T-helper 2 cell (primary cell): ENCODE results near the gene ESR1.
"Not testable (repeated sequence)": the region's sequence is repeated elsewhere in the genome, so short reads cannot be mapped to it uniquely, and the experiment has no call there.

Source experiments
- DNase-seq, 5 experiments: peaks; one replicate each; pipeline versions ENCODE4 v3.0.0 to v3.0.0-alpha.2; 2012 to 2022

Gene ESR1

DNA sequence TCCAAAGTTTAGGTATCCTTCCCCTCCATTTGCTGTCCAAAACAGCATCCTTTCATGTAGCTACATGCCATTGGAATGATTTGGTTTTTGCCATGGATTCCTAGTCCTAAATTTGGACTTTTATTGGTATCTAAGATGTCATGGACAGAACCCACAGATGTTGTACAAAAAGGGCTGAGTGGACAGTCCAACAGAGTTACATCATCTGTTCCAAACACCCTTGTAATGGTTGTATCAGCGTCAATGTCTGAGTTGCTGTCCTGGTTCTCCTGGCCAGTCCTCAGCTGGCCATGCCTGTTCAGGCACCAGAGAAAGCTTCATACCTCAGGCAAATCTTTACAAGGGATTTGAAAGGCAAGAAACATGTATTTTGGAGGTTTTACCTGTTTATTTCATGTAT, 191.3 kb downstream of the ESR1 start:
- DNase-seq, result no peak

DNA sequence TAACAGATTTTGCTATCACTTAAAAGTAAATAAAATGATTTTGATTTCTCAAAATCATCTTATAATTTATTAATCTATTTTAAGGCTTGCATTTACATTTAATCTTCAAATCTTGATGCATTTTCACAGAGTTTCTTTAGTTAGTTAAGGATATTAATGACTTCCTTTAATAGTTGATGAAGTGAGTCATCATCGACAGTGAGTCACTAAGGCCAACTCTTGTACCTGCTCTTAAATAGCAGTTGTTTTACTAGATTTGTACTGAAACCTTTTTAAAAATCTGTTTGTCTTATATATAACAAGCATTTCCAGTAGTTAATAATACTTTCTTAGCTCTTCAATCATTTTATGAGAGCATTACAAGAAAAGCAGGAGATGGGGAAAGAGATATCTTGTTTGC, 191.7 kb downstream of the ESR1 start:
- no peak for DNase-seq

DNA sequence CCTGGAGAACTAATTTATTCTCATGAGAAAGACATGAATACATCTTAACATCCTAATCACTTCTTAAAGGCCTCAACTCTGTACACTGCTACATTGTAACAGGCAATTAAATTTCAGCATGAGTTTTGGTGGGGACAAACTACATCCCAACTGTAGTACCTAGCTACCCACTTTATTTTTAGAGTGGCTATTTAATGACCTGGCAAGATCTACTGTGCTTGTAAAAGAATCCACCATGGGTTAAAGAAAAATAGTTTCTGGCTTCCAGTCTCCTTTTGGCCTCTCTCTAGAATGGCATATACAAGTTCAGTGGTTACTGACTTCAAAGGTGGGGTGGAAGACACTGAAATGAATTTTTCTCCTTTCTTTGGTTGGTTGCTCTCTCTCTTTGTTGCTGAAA, 193.9 kb downstream of the ESR1 start:
- no peak for DNase-seq

GRCh38 chr6:152002306-152002705, 194.8 kb downstream of the ESR1 start:
- no peak for DNase-seq

DNA sequence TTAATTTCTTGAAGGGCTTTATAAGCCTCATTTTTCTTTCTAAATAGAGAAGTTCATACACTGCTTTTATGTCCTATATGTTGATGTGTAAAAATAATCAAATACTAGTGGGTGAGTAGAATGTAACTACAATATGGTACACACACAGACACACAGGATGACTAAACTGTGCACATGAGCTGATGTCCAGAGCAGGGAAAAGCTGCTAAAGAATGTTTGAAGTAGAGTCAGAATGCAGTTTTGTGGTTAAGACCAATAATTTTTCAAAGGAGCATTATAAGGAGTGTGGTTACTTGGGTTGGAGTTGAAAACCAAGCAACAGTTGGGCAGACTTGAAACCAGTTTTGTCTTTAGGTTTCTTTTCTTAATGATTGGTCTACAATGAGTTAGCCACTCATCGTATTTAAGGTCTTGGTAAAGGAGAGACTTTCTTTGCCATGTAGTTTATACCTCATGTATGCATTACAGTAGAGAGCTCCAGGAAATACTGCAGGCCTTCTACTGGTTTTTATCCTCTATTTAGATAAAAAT, 196.6 kb downstream of the ESR1 start:
- DNase-seq, result peak in 1 of 5 experiments; percentile 6

DNA sequence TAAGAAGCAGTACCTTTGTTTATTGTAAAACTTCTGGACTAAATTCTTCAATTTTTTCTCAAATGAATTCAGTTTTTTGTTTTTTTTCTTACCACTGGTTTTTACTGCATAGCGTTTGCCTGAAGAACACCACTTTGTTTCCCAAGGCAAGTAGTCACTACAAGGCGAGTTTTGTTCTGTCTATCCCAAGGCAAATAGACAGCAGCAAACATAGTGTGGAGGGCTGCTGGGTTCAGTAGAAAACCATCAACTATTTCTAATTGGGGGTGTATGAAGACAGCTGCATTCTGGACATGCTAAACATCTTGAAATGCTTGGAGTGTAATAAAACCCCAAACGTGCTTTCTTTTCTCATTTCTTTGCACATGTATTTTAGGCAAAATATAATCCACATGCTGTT, 197.4 kb downstream of the ESR1 start:
- DNase-seq, result no peak

- peak in 1 of 5 experiments; percentile 7 for DNase-seq
Observed at GRCh38 chr6:152008779-152009178, 201.3 kb downstream of the ESR1 start.

- no peak for DNase-seq
Observed at GRCh38 chr6:152012227-152012626, 204.7 kb downstream of the ESR1 start.

- DNase-seq, result no peak
Observed at GRCh38 chr6:152018876-152019275, 211.4 kb downstream of the ESR1 start.

GRCh38 chr6:152022303-152022702, 214.8 kb downstream of the ESR1 start:
- DNase-seq, result no peak

- no peak for DNase-seq
Observed at GRCh38 chr6:152023613-152024012, 216.1 kb downstream of the ESR1 start.

DNA sequence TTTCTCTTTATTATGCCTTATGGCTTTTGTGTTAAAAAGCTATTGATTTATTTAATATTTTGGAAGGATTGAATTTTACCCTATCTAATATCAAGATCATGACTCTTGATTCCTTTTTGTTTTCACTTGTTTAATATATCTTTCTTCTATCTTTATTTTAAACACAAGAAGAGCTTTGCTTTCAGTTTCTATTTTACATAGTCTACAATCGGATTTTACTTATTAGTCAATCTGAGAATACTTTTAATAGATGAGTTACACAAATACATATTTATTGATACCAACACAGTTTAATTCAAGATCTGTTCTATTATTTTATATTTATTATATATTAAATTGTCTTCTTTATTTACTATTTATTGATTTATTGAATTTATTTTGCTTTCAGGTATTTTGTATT, 218.8 kb downstream of the ESR1 start:
- peak in 1 of 5 experiments; percentile 5 for DNase-seq

DNA sequence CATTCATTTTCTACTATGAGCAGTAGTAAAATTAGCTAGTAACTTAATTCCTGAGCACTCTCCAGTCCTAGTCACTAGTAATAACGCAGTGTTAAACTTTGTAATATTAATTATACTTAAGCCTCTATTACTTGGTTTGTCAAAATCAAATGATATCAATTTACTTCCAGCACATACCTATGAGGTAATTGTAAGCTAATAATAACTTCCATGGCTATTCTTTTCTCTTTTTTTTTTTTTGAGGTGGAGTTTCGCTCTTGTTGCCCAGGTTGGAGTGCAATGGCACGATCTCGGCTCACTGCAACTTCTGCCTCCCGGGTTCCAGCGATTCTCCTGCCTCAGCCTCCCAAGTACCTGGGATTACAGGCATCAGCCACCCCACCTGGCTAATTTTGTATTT, 219.3 kb downstream of the ESR1 start:
- DNase-seq, result not testable (repeated sequence)

DNA sequence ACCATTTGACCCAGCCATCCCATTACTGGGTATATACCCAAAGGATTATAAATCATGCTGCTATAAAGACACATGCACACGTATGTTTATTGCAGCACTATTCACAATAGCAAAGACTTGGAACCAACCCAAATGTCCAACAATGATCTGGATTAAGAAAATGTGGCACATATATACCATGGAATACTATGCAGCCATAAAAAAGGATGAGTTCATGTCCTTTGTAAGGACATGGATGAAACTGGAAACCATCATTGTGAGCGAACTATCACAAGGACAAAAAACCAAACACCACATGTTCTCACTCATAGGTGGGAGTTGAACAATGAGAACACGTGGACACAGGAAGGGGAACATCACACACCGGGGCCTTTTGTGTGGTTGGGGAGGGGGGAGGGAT, 226.3 kb downstream of the ESR1 start:
- DNase-seq, result not testable (repeated sequence)

GRCh38 chr6:152034631-152035030, 227.1 kb downstream of the ESR1 start:
- DNase-seq, result no peak

DNA sequence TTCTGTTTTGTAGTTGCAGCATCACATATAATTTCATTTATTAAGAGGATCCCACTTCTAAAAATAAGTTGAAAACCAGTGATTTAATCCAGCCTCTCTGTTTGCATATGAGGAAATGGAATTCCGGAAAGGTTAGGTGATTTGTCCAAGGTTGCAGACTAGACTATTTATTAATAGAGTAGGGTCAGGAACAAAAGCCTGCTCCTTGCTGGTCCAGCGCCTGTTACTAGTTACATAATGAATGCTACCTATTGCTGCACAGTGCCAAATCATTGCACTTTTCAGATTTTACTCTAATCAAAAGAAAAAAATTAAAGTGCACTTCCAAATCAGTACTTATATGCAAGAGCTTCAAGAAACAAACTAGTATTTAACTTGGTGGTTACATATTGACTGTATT, 238.6 kb downstream of the ESR1 start:
- DNase-seq, result no peak

DNA sequence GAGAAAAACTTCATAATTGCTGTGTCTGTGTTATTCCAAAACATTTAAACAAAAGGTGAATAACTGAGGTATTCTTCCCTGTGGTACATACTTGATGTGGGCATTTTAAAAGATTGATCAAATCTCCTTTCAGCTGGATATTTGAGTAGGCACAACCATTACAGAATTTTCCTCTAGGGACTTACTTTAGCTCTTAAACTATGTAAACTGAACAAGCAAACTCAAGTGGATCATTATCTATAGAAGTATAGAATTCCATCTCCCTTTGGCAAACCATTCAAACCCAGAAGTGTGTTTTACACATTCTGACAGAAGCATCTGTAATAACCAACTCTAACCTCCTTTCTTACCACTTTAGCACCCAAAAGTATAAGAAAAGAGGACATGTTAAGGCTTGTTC, 241.4 kb downstream of the ESR1 start:
- no peak for DNase-seq

DNA sequence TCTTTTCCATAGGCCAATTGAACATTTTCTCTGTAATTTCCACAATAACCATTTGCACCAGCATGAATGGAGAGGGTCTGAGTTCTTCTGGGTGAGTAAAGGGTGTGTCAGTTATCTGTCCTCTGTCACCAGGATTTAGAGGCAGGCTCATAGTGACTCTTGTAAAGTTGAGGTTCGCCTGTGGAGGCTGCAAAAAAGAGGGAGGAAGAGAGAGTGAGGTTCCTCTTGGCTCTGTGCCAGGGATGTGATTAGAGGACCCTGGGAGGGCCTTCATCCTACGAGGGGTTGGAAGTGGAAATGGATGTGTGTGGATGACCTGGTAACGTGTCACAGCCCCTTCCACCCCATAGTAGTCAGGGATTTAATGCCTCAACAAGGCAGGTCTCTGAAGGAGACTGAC, 242.0 kb downstream of the ESR1 start:
- DNase-seq, result no peak

GRCh38 chr6:152050451-152051195, 243.1 kb downstream of the ESR1 start:
- DNase-seq, result no peak

GRCh38 chr6:152052061-152052460, 244.6 kb downstream of the ESR1 start:
- no peak for DNase-seq

- no peak for DNase-seq
Observed at GRCh38 chr6:152053332-152053731, 245.8 kb downstream of the ESR1 start.

DNA sequence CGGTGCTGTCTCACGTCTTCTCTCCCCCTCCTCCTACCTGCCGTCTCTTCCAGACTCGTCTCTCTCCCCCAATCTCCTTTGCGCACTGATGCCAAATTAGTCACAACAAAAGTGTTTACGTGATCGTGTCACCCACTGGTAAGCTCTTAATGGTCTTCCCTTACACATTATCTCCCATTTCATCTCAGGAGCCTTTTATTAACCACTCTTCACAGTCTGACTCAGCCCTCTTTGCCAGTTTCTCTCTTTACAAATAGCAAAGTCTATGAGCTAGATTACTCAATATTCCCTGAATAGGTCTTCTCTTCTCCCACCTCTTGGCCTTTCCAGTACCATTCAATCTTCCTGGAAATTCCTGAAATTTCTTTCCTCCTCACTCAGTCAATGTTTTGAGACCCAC, 247.0 kb downstream of the ESR1 start:
- peak in 1 of 5 experiments; percentile 83 for DNase-seq

- DNase-seq, result no peak
Observed at GRCh38 chr6:152055517-152055916, 248.0 kb downstream of the ESR1 start.

DNA sequence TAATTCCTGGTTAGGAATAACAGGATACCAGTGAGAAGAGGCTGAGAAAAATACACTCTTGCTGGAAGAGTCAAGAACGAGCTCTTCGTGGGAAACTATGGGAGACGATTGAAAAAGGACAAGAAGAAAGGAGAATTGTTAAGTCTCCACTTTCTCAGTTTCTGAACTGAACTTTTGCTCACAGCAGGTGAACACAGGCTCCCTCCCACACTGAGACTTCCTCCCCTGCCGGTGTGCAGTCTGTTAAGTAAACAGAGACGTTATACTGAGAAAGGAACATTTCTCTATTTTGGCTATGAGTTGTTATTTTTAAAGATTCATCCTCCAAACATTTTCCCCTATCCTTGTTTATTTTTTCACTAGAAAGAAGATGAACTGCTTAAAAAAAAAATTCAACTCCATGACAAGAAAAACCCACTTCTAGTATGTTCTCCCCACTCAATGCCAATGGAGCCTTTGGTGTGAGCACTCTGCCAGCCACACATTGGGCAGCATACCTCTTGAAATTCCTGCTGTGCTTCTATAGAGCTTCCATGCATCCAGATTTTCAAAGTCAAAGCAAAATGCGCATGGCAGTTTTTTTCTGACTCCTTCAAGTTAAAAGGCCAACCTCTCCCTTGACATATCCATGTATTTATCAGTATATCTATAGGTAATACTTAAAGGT, 250.5 kb downstream of the ESR1 start:
- DNase-seq, result no peak
